Kidney (tissue), 14 donors: Measurements from ENCODE around the gene PLEKHG5. TPM values are rescaled to one million over a fixed set of nuclear protein-coding genes. Genes with fewer than 3 reads are reported as not detected.
"Not testable (repeated sequence)": the region's sequence is repeated elsewhere in the genome, so short reads cannot be mapped to it uniquely, and the experiment has no call there.

Source experiments
- DNase-seq, 5 donors: peaks; one replicate each; pipeline ENCODE4 v3.0.0-alpha.2; 2013 to 2020
- FAIRE-seq: peaks from 2 replicates; lab custom pipeline; 2012; peaks lifted over from hg19 to GRCh38; lab: Jason Lieb, UNC
- H3K27ac ChIP-seq, 2 donors: one replicate each; pipeline ENCODE4 v1.7.0; 2013; ENCODE audit warnings: low read depth in 2 of 2, low read length in 2 of 2, inconsistent platforms in 1 of 2
- H3K27me3 ChIP-seq: one replicate; pipeline ENCODE4 v1.7.1; 2013; ENCODE audit warnings: low read length, inconsistent platforms; ENCODE audit not compliant: control insufficient read depth, insufficient read depth
- H3K36me3 ChIP-seq, 3 donors: one replicate each; pipeline versions ENCODE4 v1.7.0 to v1.7.1; 2013; ENCODE audit warnings: low read length in 3 of 3, control low read depth in 1 of 3, inconsistent platforms in 1 of 3; ENCODE audit not compliant: insufficient read depth in 3 of 3, control insufficient read depth in 2 of 3
- H3K4me1 ChIP-seq, 3 donors: one replicate each; pipeline versions ENCODE4 v1.7.0 to v1.7.1; 2013; ENCODE audit warnings: low read length in 3 of 3, inconsistent platforms in 1 of 3, low read depth in 1 of 3; ENCODE audit not compliant: control insufficient read depth in 2 of 3, insufficient read depth in 2 of 3
- H3K4me3 ChIP-seq, 3 donors: one replicate each; pipeline versions ENCODE4 v1.7.0 to v1.8.1; 2013; ENCODE audit warnings: low read length in 3 of 3, control low read depth in 1 of 3, inconsistent platforms in 1 of 3
- H3K9ac ChIP-seq, 3 donors: one replicate each; pipeline versions ENCODE4 v1.7.0 to v1.7.1; 2013; ENCODE audit warnings: low read length in 3 of 3, control low read depth in 1 of 3, inconsistent platforms in 1 of 3
- H3K9me3 ChIP-seq, 3 donors: one replicate each; pipeline versions ENCODE4 v1.7.0 to v1.7.1; 2013; ENCODE audit warnings: low read length in 3 of 3, control low read depth in 1 of 3, inconsistent platforms in 1 of 3; ENCODE audit not compliant: control insufficient read depth in 2 of 3, insufficient read depth in 1 of 3
- intact Hi-C: fragments of 100-400 bp; cut with DNase I; formaldehyde crosslinking; loops from one replicate; pipeline ENCODE4 v1.11.1; 2022
- polyA plus RNA-seq: library from polyadenylated mRNA; stranded (reverse); fragments of 350-450 nt; fragmentation: Illumina TruSeq; extraction: RNeasy Lipid Tissue Mini Kit (QIAGEN cat#74804); gene quantifications from one replicate; pipeline ENCODE4 v1.2.3, GENCODE V29; 2014; ENCODE audit warnings: low read depth, low replicate concordance; ENCODE audit not compliant: insufficient read depth
- total RNA-seq: library from RNA; stranded (reverse); fragmentation: NEBNext Ultra II Directional; extraction: Animal tissue kit (Norgen Biotek cat#: 25700); gene quantifications from one replicate; pipeline ENCODE4 v1.2.1, GENCODE V29; 2021
- TF ChIP-seq, protein P1 (sequence below): IDR thresholded peaks from 3 replicates; pipeline ENCODE4 v1.5.1; 2012; ENCODE audit warnings: mild to moderate bottlenecking, moderate library complexity, borderline replicate concordance; ENCODE audit not compliant: insufficient read depth; ENCODE audit errors: extremely low read depth
- donor health status: control.
- donor health status: control.
- donor health status: control.
- donor health status: control.
- donor health status: control.
- donor health status: DM: yes; HTN: yes; CAD: no.
- donor health status: Normal renal cell carcinoma (clear cell type).

The PLEKHG5 gene
- total and polyA plus RNA-seq, 2 donors from 2014 or later, result 4.4 to 14.0 TPM

DNA sequence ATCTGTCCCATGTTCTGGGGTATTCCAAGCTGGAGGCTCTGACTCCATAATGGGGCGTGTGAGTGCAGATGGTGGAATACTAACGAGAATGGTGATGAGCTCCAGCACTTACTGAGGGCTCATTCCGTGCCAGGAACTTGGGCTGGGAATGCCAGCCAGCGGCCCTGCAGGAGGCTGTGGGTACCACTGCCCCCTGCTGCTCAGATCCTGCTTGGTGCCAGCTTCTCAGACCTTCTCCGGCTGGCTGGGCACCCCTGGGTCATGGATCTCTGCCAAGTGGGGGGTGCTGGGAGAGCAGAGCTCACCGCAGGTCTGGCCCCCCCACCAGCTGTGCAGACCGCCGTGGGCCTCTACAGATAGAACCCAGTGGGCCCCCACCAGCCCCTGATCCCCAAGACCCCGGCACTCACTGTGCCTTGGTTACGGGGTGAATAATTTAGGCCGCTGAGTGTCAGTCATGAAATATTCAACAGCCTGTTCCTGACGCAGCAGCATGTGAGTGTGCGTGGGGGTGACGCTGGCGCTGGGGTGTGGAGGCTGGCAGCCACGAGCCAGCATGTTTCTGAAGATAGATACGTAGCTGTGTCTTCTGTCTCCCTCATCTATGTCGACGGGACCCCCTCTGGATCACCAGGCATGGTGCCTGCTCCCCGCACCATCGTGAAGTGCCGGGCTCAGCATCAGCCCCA lies 54.3 kb downstream of the PLEKHG5 start:
- peaks cover 0 to 11% (median 0%) of the 10 kb centered on the region in 3 donors for H3K4me1 ChIP-seq
- H3K4me3 ChIP-seq, H3K9ac ChIP-seq, H3K27me3 ChIP-seq, H3K9me3 ChIP-seq, H3K36me3 ChIP-seq, intact Hi-C loops, FAIRE-seq: not testable (repeated sequence)
- peak in 3 of 5 donors; percentile 52 to 89 (median 71) for DNase-seq
- TF ChIP-seq, protein P1, sequence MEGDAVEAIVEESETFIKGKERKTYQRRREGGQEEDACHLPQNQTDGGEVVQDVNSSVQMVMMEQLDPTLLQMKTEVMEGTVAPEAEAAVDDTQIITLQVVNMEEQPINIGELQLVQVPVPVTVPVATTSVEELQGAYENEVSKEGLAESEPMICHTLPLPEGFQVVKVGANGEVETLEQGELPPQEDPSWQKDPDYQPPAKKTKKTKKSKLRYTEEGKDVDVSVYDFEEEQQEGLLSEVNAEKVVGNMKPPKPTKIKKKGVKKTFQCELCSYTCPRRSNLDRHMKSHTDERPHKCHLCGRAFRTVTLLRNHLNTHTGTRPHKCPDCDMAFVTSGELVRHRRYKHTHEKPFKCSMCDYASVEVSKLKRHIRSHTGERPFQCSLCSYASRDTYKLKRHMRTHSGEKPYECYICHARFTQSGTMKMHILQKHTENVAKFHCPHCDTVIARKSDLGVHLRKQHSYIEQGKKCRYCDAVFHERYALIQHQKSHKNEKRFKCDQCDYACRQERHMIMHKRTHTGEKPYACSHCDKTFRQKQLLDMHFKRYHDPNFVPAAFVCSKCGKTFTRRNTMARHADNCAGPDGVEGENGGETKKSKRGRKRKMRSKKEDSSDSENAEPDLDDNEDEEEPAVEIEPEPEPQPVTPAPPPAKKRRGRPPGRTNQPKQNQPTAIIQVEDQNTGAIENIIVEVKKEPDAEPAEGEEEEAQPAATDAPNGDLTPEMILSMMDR, result peak; percentile 46
- peak overlapping the region; percentile 62 to 71 for H3K27ac ChIP-seq

DNA sequence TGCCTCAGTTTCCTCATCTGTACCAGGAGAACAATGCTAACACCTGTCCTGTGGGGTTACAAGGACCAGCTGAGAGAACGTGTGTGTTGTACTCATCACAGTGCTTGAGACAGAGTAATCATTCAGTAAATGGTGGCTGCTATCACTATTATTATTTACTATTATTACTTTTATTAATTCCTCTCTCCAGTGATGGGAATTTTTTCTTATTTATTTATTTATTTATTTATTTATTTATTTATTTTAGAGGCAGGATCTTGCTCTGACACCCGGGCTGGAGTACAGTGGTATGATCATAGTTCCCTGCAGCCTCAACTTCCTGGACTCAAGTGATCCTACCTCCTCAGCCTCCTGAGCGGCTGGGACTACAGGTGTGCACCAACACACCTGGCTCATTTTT lies 55.2 kb downstream of the PLEKHG5 start:
- H3K27ac ChIP-seq, H3K9me3 ChIP-seq, DNase-seq, H3K36me3 ChIP-seq, H3K27me3 ChIP-seq, H3K9ac ChIP-seq, FAIRE-seq, intact Hi-C loops, H3K4me3 ChIP-seq: not testable (repeated sequence)
- peaks cover 0 to 11% (median 0%) of the 10 kb centered on the region in 3 donors for H3K4me1 ChIP-seq

DNA sequence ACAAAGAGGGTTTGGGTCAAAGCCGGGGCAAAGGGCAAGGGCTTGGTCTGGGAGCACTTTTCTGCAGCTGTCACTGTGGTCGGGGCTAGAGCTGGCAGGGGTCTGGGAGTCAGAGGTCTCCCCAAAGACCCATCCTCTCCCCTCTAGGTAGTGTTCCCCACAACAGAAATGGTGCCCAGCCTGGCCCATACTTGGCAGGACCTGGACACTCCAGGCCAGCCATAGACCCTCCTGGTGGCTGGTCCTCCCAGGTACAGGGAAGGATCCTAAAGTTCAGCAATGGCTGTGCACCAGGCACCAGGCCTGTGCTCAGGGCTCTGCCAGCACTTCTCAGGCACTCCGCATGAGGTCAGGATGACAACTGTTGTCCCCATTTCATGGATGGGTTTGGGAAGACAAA lies 55.9 kb downstream of the PLEKHG5 start:
- no peaks in the 10 kb centered on the region for H3K36me3 ChIP-seq
- TF ChIP-seq, protein P1, result no peak
- intact Hi-C loops, result no loop called here
- no peak overlapping the region for H3K4me3 ChIP-seq
- no peak overlapping the region for H3K27ac ChIP-seq
- H3K9ac ChIP-seq, result no peak overlapping the region
- peaks cover 0 to 12% (median 0%) of the 10 kb centered on the region in 3 donors for H3K4me1 ChIP-seq
- DNase-seq, result no peak
- H3K27me3 ChIP-seq, result no peaks in the 10 kb centered on the region
- FAIRE-seq, result no peak
- H3K9me3 ChIP-seq, result no peaks in the 10 kb centered on the region

DNA sequence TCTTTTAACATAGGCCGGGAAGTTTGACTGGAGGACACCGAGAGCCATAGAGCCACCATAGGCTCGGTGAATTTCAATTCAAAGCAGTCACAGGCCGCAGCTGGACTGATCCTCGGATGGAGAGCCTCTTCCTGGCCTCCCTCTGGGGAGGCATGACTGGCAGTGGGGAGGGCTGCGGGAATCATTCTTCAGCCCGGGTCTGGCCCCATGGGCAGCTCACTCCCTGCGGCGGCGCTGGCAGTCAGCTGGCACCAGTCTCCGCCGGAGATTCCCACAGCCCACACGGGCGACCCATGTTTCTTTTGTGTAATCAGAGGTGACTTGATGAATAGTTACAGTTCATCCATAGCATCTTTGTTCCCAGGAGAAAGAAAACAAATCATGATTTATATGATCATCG lies 56.3 kb downstream of the PLEKHG5 start:
- Histone ChIP-seq H3K4me1 (peaks cover 0 to 12% (median 0%) of the 10 kb centered on the region in 3 donors), H3K9ac (no peak overlapping the region), H3K27ac (no peak overlapping the region), H3K4me3 (no peak overlapping the region), H3K9me3 (no peaks in the 10 kb centered on the region), H3K36me3 (no peaks in the 10 kb centered on the region), H3K27me3 (no peaks in the 10 kb centered on the region)
- DNase-seq (no peak), FAIRE-seq (no peak)
- intact Hi-C loops, result no loop called here
- TF ChIP-seq, protein P1, result no peak
